Upper lobe of left lung (tissue), 6 donors: ENCODE data around the gene NF1. TPM values are rescaled to one million over a fixed set of nuclear protein-coding genes. Genes with fewer than 3 reads are reported as not detected.
"Not testable (repeated sequence)": the region's sequence is repeated elsewhere in the genome, so short reads cannot be mapped to it uniquely, and the experiment has no call there.

Experiments
- ATAC-seq, 2 donors: fragments of 200-7000 bp; cut with Tn5 transposase; one replicate each; pipeline ENCODE4 v1.9.1; 2022; ENCODE audit warnings: mild to moderate bottlenecking in 2 of 2, moderate library complexity in 2 of 2; ENCODE audit not compliant: low FRiP score in 2 of 2
- DNase-seq, 2 donors: peaks; one replicate each; pipeline ENCODE4 v3.0.0-alpha.2; 2019 to 2020
- H3K27ac ChIP-seq, 4 donors: fragments of 200-600 bp; sonication (generic); one replicate each; pipeline ENCODE4 v1.5.1; 2016 to 2019
- H3K27me3 ChIP-seq, 4 donors: fragments of 200-600 bp; sonication (generic); one replicate each; pipeline ENCODE4 v1.5.1; 2017 to 2019
- H3K36me3 ChIP-seq, 4 donors: fragments of 200-600 bp; sonication (generic); one replicate each; pipeline ENCODE4 v1.5.1; 2016 to 2019
- H3K4me1 ChIP-seq, 4 donors: fragments of 200-600 bp; sonication (generic); one replicate each; pipeline ENCODE4 v1.5.1; 2018 to 2019
- H3K4me3 ChIP-seq, 4 donors: fragments of 200-600 bp; sonication (generic); one replicate each; pipeline ENCODE4 v1.5.1; 2017 to 2019; ENCODE audit warnings: mild to moderate bottlenecking in 2 of 4, moderate library complexity in 1 of 4
- H3K9me3 ChIP-seq, 4 donors: fragments of 200-600 bp; sonication (generic); one replicate each; pipeline ENCODE4 v1.5.1; 2018 to 2019
- EP300 ChIP-seq, 4 donors: sonication (generic); formaldehyde crosslinking; IDR thresholded peaks; one replicate each; pipeline ENCODE4 v1.5.1; 2017; ENCODE audit warnings: antibody characterized with exemption in 4 of 4, control low read depth in 2 of 4
- POLR2A ChIP-seq, 4 donors: fragments of 450-650 bp; IDR thresholded peaks; one replicate each; pipeline ENCODE4 v1.5.1; 2016 to 2017; ENCODE audit warnings: antibody characterized with exemption in 4 of 4, mild to moderate bottlenecking in 2 of 4
- POLR2AphosphoS5 ChIP-seq, 2 donors: sonication (generic); formaldehyde crosslinking; IDR thresholded peaks; one replicate each; pipeline ENCODE4 v1.5.1; 2017; ENCODE audit warnings: antibody characterized with exemption in 2 of 2
- WGBS, 2 donors: methylation state at CpG; one replicate each; pipeline ENCODE4 v1.1.5; 2017 to 2018; 5-methylcytosine and 5-hydroxymethylcytosine counted together
- total RNA-seq, 6 donors: library from RNA; depleted of rRNA in 4 of 6; stranded (reverse); fragments of >200 nt in 4 of 6; gene quantifications; one replicate each; pipeline versions ENCODE4 v1.1.0 to v1.2.1, GENCODE V29; 2016 to 2021
- TF ChIP-seq, protein P1 (sequence below), 6 experiments: fragments of 450-650 bp in 4 of 6; fragments of 200-600 bp in 2 of 6; sonication (generic) in 2 of 6; IDR thresholded peaks; one replicate each; pipeline ENCODE4 v1.5.1; 2016 to 2019; ENCODE audit warnings: antibody characterized with exemption in 6 of 6
- donor health status: DM: no; HTN: no; CAD: no; lungs with moderate emphysema.
- donor health status: DM: no; HTN: yes; CAD: no; lungs with severe emphysema.

The NF1 gene
- total RNA-seq, 6 donors from 2014 or later, result 35.5 to 85.1 (median 47.1) TPM

DNA sequence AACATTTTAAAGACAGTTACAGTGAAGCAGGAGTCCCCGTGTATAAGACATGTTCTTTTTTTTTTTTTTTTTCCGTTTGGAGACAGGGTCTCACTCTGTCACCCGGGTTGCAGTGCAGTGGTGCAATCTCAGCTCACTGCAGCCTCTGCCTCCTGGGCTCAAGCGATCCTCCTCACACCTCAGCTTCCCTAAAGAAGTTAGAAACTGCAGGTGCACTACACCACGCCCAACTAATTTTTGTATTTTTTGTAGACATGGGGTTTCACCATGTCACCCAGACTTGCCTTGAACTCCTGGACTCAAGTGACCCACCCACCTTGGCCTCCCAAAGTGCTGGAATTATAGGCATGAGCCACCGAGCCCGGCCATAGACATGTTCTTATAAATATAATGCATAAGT is 216.1 kb downstream of the NF1 start:
- TF ChIP-seq POLR2AphosphoS5 (IDR thresholded peaks at IDR 0.05) (no peak), EP300 (IDR thresholded peaks at IDR 0.05) (no peak), POLR2A (IDR thresholded peaks at IDR 0.05) (no peak)
- TF ChIP-seq, protein P1, sequence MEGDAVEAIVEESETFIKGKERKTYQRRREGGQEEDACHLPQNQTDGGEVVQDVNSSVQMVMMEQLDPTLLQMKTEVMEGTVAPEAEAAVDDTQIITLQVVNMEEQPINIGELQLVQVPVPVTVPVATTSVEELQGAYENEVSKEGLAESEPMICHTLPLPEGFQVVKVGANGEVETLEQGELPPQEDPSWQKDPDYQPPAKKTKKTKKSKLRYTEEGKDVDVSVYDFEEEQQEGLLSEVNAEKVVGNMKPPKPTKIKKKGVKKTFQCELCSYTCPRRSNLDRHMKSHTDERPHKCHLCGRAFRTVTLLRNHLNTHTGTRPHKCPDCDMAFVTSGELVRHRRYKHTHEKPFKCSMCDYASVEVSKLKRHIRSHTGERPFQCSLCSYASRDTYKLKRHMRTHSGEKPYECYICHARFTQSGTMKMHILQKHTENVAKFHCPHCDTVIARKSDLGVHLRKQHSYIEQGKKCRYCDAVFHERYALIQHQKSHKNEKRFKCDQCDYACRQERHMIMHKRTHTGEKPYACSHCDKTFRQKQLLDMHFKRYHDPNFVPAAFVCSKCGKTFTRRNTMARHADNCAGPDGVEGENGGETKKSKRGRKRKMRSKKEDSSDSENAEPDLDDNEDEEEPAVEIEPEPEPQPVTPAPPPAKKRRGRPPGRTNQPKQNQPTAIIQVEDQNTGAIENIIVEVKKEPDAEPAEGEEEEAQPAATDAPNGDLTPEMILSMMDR (IDR thresholded peaks at IDR 0.05), result no peak
- Histone ChIP-seq H3K4me1 (peaks cover 0 to 10% (median 3%) of the 10 kb centered on the region in 4 donors), H3K9me3 (no peaks in the 10 kb centered on the region), H3K4me3 (peak overlapping the region in 3 of 4 donors; percentile 23 to 43 (median 40)), H3K27me3 (no peaks in the 10 kb centered on the region), H3K36me3 (no peaks in the 10 kb centered on the region), H3K27ac (peak overlapping the region; percentile 62 to 83 (median 69))
- ATAC-seq (no peak), DNase-seq (peak in 1 of 2 donors; percentile 25)
- 51 to 67% methylated on average over 7 of the region's 7 CpGs for WGBS, 2 donors

DNA sequence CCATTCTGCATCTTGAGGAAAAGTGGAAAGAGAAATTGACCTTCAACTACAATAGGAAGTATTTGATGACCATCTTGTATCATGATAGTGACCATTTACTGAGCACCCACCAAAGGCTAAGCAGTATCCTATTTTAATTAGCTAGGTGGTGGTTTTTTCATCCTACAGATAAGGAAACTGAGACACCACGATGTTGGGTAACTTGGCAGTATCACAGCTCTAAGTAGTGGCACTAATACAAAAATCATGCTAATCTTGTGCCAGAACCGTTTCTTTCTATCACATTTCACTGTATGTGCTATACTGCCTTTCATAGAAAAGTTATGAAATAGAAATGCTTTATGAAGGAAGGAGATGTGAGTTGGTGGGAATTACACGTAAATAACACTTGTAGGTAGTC is 216.7 kb downstream of the NF1 start:
- 64 to 75% methylated on average over 3 of the region's 3 CpGs for WGBS, 2 donors
- H3K36me3 ChIP-seq, result no peaks in the 10 kb centered on the region
- ATAC-seq (no peak), DNase-seq (no peak)
- H3K27me3 ChIP-seq, result no peaks in the 10 kb centered on the region
- peak overlapping the region; percentile 48 to 83 (median 64) for H3K27ac ChIP-seq
- H3K4me3 ChIP-seq, result peak overlapping the region in 3 of 4 donors; percentile 23 to 43 (median 40)
- peaks cover 0 to 10% (median 3%) of the 10 kb centered on the region in 4 donors for H3K4me1 ChIP-seq
- no peak for TF ChIP-seq POLR2A (IDR thresholded peaks at IDR 0.05)
- no peak for TF ChIP-seq POLR2AphosphoS5 (IDR thresholded peaks at IDR 0.05)
- TF ChIP-seq EP300 (IDR thresholded peaks at IDR 0.05), result no peak
- TF ChIP-seq, protein P1 (IDR thresholded peaks at IDR 0.05), result no peak
- H3K9me3 ChIP-seq, result no peaks in the 10 kb centered on the region

GRCh38 chr17:31312223-31312622 is 217.4 kb downstream of the NF1 start:
- H3K4me1 ChIP-seq, H3K9me3 ChIP-seq, H3K27me3 ChIP-seq, ATAC-seq, H3K36me3 ChIP-seq: not testable (repeated sequence)
- WGBS, 2 donors, result 61 to 77% methylated on average over 7 of the region's 7 CpGs
- peak overlapping the region; percentile 48 to 83 (median 64) for H3K27ac ChIP-seq
- H3K4me3 ChIP-seq, result peak overlapping the region in 3 of 4 donors; percentile 23 to 43 (median 40)
- peak in 1 of 2 donors; percentile 38 for DNase-seq

GRCh38 chr17:31313982-31314781 is 219.4 kb downstream of the NF1 start, which contains the start of gene EVI2B:
Gene EVI2B, minus strand, starts transcription at chr17:31314054. Its CDS starts 8,445 bp downstream, at chr17:31305609.
- DNase-seq (peak in 1 of 2 donors; percentile 35), ATAC-seq (peak in 1 of 2 donors; percentile 68)

DNA sequence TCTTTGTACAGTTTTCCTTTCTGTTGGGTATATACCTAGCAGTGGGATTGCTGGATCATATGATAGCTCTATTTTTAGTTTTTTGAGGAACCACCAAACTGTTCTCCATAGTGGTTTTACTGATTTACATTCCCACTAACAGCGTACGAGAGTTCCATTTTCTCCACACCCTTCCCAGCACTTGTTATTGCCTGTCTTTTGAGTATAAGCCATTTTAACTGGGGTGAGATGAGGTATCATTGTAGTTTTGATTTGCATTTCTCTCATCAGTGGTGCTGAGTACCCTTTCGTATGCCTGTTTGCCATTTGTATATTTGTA is 220.0 kb downstream of the NF1 start:
- no peak for ATAC-seq
- no peak for DNase-seq
- WGBS, 2 donors, result 81 to 83% methylated on average over 3 of the region's 3 CpGs
- peaks cover 3 to 7% (median 4%) of the 10 kb centered on the region in 4 donors for H3K4me1 ChIP-seq
- no peaks in the 10 kb centered on the region for H3K27me3 ChIP-seq
- H3K9me3 ChIP-seq, result no peaks in the 10 kb centered on the region
- no peak overlapping the region for H3K4me3 ChIP-seq
- TF ChIP-seq POLR2A (IDR thresholded peaks at IDR 0.05) (no peak), POLR2AphosphoS5 (IDR thresholded peaks at IDR 0.05) (no peak), EP300 (IDR thresholded peaks at IDR 0.05) (no peak)
- TF ChIP-seq, protein P1 (IDR thresholded peaks at IDR 0.05), result no peak
- H3K36me3 ChIP-seq, result no peaks in the 10 kb centered on the region
- H3K27ac ChIP-seq, result peak overlapping the region; percentile 67 to 83 (median 74)

More at GRCh38 chr17:31313982-31314781, 219.4 kb downstream of the NF1 start, which contains the start of gene EVI2B:
- Histone ChIP-seq H3K4me3 (peak within 1 kb of the TSS in 3 of 4 donors; percentile 23 to 43 (median 40)), H3K36me3 (no peaks in the 10 kb centered on the region), H3K27me3 (no peaks in the 10 kb centered on the region), H3K27ac (peak within 1 kb of the TSS; percentile 67 to 83 (median 77)), H3K4me1 (peaks cover 3 to 7% (median 4%) of the 10 kb centered on the region in 4 donors), H3K9me3 (no peaks in the 10 kb centered on the region)
- no peak for TF ChIP-seq POLR2A (IDR thresholded peaks at IDR 0.05)
- peak in 1 of 2 donors; percentile 9 for TF ChIP-seq POLR2AphosphoS5 (IDR thresholded peaks at IDR 0.05)
- TF ChIP-seq, protein P1 (IDR thresholded peaks at IDR 0.05), result no peak
- TF ChIP-seq EP300 (IDR thresholded peaks at IDR 0.05), result no peak
- 39 to 65% methylated on average over 3 of the region's 3 CpGs for WGBS, 2 donors
